Karpas-422 (cell line): Measurements from ENCODE around the gene KEAP1. TPM values are rescaled to one million over a fixed set of nuclear protein-coding genes. Genes with fewer than 3 reads are reported as not detected.
A peak's percentile ranks its signal among the peaks of the same experiment; 100 is the strongest.

Experiments
- DNase-seq: peaks from one replicate; pipeline ENCODE4 v3.0.0-alpha.2; 2015
- H2AFZ ChIP-seq: fragments of 200-600 bp; sonication (generic); 2 replicates; pipeline ENCODE4 v1.6.1; 2014; ENCODE audit warnings: antibody characterized with exemption, low read length, mixed read lengths
- H3K27ac ChIP-seq: fragments of 200-600 bp; sonication (generic); 2 replicates; pipeline ENCODE4 v1.5.1; 2014; ENCODE audit warnings: mild to moderate bottlenecking, low read length, moderate library complexity
- H3K27me3 ChIP-seq: fragments of 200-600 bp; sonication (generic); 2 replicates; pipeline ENCODE4 v1.6.1; 2014; ENCODE audit warnings: low read length, mixed read lengths
- H3K36me3 ChIP-seq: fragments of 200-600 bp; sonication (generic); 2 replicates; pipeline ENCODE4 v1.6.1; 2014; ENCODE audit warnings: low read length, mixed read lengths; ENCODE audit not compliant: insufficient read depth
- H3K4me1 ChIP-seq: fragments of 200-600 bp; sonication (generic); 2 replicates; pipeline ENCODE4 v1.6.1; 2014; ENCODE audit warnings: mild to moderate bottlenecking, low read length, mixed read lengths
- H3K4me2 ChIP-seq: fragments of 200-600 bp; sonication (generic); 2 replicates; pipeline ENCODE4 v1.6.1; 2014; ENCODE audit warnings: low read length, low read depth, mild to moderate bottlenecking; ENCODE audit not compliant: poor library complexity, severe bottlenecking
- H3K4me3 ChIP-seq: fragments of 200-600 bp; sonication (generic); 2 replicates; pipeline ENCODE4 v1.5.1; 2014; ENCODE audit warnings: mild to moderate bottlenecking, antibody characterized with exemption, low read length, mixed read lengths
- H3K79me2 ChIP-seq: fragments of 200-600 bp; sonication (generic); 2 replicates; pipeline ENCODE4 v1.6.1; 2014; ENCODE audit warnings: mild to moderate bottlenecking, low read length, mixed read lengths
- H3K9ac ChIP-seq: fragments of 200-600 bp; sonication (generic); 2 replicates; pipeline ENCODE4 v1.6.0; 2014; ENCODE audit warnings: low read length
- H3K9me2 ChIP-seq: fragments of 200-600 bp; sonication (generic), shearing (Covaris generic); replicated peaks from 2 replicates; pipeline ENCODE4 v1.6.0; 2014; ENCODE audit warnings: mild to moderate bottlenecking, low read length, moderate library complexity; ENCODE audit not compliant: insufficient read depth
- H3K9me3 ChIP-seq: fragments of 300-700, 200-600 bp; sonication (generic); 2 replicates; pipeline ENCODE4 v1.6.1; 2014; ENCODE audit warnings: low read length, mixed read lengths
- H4K20me1 ChIP-seq: fragments of 200-600 bp; sonication (generic); 2 replicates; pipeline ENCODE4 v1.6.1; 2014; ENCODE audit warnings: mild to moderate bottlenecking, antibody characterized with exemption, low read length, low read depth; ENCODE audit not compliant: insufficient read depth
- total RNA-seq: library from RNA; depleted of rRNA; stranded (reverse); fragments of >200 nt; shearing (Covaris generic); gene quantifications from 2 replicates; pipeline ENCODE4 v1.2.3, GENCODE V29; 2014; ENCODE audit warnings: low replicate concordance

KEAP1 gene
- total RNA-seq, 1 experiment from 2014 or later = 25.0 TPM

- H2AFZ ChIP-seq = no peak overlapping the region
- H3K36me3 ChIP-seq = no peaks in the 10 kb centered on the region
- no peaks in the 10 kb centered on the region for H3K9me2 ChIP-seq
- no peak overlapping the region for H3K9ac ChIP-seq
- no peaks in the 10 kb centered on the region for H3K9me3 ChIP-seq
- H3K27me3 ChIP-seq = no peaks in the 10 kb centered on the region
- H3K4me1 ChIP-seq = no peaks in the 10 kb centered on the region
- H3K27ac ChIP-seq = no peak overlapping the region
- peak; percentile 29 for DNase-seq
- no peaks in the 10 kb centered on the region for H4K20me1 ChIP-seq
- H3K4me3 ChIP-seq = no peak overlapping the region
- no peaks in the 10 kb centered on the region for H3K79me2 ChIP-seq
- no peak overlapping the region for H3K4me2 ChIP-seq
Observed at GRCh38 chr19:10518444-10519361, 15.5 kb upstream of the KEAP1 start.

GRCh38 chr19:10517760-10518443 lies 14.7 kb upstream of the KEAP1 start:
- H3K4me2 ChIP-seq = no peak overlapping the region
- H2AFZ ChIP-seq = no peak overlapping the region
- no peaks in the 10 kb centered on the region for H3K79me2 ChIP-seq
- DNase-seq = peak; percentile 47
- no peak overlapping the region for H3K4me3 ChIP-seq
- no peaks in the 10 kb centered on the region for H3K36me3 ChIP-seq
- no peak overlapping the region for H3K9ac ChIP-seq
- H3K27me3 ChIP-seq = no peaks in the 10 kb centered on the region
- no peaks in the 10 kb centered on the region for H3K9me2 ChIP-seq
- no peaks in the 10 kb centered on the region for H3K9me3 ChIP-seq
- no peak overlapping the region for H3K27ac ChIP-seq
- no peaks in the 10 kb centered on the region for H4K20me1 ChIP-seq
- H3K4me1 ChIP-seq = no peaks in the 10 kb centered on the region

- no peaks in the 10 kb centered on the region for H3K79me2 ChIP-seq
- H3K27ac ChIP-seq = no peak within 1 kb of the TSS
- H3K4me1 ChIP-seq = no peaks in the 10 kb centered on the region
- no peak within 1 kb of the TSS for H3K4me2 ChIP-seq
- no peaks in the 10 kb centered on the region for H3K27me3 ChIP-seq
- H4K20me1 ChIP-seq = no peaks in the 10 kb centered on the region
- no peaks in the 10 kb centered on the region for H3K9me2 ChIP-seq
- no peaks in the 10 kb centered on the region for H3K9me3 ChIP-seq
- H3K9ac ChIP-seq = no peak within 1 kb of the TSS
- peak; percentile 22 for DNase-seq
- H3K36me3 ChIP-seq = no peaks in the 10 kb centered on the region
- H3K4me3 ChIP-seq = no peak within 1 kb of the TSS
- H2AFZ ChIP-seq = no peak within 1 kb of the TSS
Observed at GRCh38 chr19:10517361-10517759, 14.2 kb upstream of the KEAP1 start, which contains the start of gene S1PR5. S1PR5 (minus strand) TSS chr19:10517447; CDS start chr19:10515011, 2,436 bp downstream.

- Histone ChIP-seq H3K27ac (no peak overlapping the region), H3K4me1 (no peaks in the 10 kb centered on the region), H3K4me3 (no peak overlapping the region)
Observed at GRCh38 chr19:10516671-10517286, 13.6 kb upstream of the KEAP1 start.

GRCh38 chr19:10516064-10516385 lies 12.9 kb upstream of the KEAP1 start:
- Histone ChIP-seq H3K9me3 (no peaks in the 10 kb centered on the region), H3K36me3 (no peaks in the 10 kb centered on the region), H3K27me3 (no peaks in the 10 kb centered on the region), H4K20me1 (no peaks in the 10 kb centered on the region), H3K4me2 (no peak overlapping the region), H3K4me1 (no peaks in the 10 kb centered on the region), H3K9me2 (no peaks in the 10 kb centered on the region), H3K9ac (no peak overlapping the region), H2AFZ (no peak overlapping the region), H3K4me3 (no peak overlapping the region), H3K27ac (no peak overlapping the region), H3K79me2 (no peaks in the 10 kb centered on the region)
- DNase-seq = no peak

More at GRCh38 chr19:10516671-10517286, 13.6 kb upstream of the KEAP1 start:
- no peaks in the 10 kb centered on the region for H3K27me3 ChIP-seq
- peak; percentile 27 for DNase-seq
- no peaks in the 10 kb centered on the region for H3K9me2 ChIP-seq
- no peak overlapping the region for H3K4me2 ChIP-seq
- H3K9me3 ChIP-seq = no peaks in the 10 kb centered on the region
- no peaks in the 10 kb centered on the region for H4K20me1 ChIP-seq
- H2AFZ ChIP-seq = no peak overlapping the region
- no peaks in the 10 kb centered on the region for H3K36me3 ChIP-seq
- no peak overlapping the region for H3K9ac ChIP-seq
- no peaks in the 10 kb centered on the region for H3K79me2 ChIP-seq

- no peak overlapping the region for H3K27ac ChIP-seq
- H4K20me1 ChIP-seq = no peaks in the 10 kb centered on the region
- H3K9me2 ChIP-seq = no peaks in the 10 kb centered on the region
- no peaks in the 10 kb centered on the region for H3K79me2 ChIP-seq
- H2AFZ ChIP-seq = no peak overlapping the region
- no peaks in the 10 kb centered on the region for H3K36me3 ChIP-seq
- H3K27me3 ChIP-seq = no peaks in the 10 kb centered on the region
- DNase-seq = peak; percentile 1
- no peak overlapping the region for H3K9ac ChIP-seq
- H3K4me3 ChIP-seq = no peak overlapping the region
- H3K4me1 ChIP-seq = peaks cover 3% of the 10 kb centered on the region; the same call in 1 of the 2 replicates
- H3K9me3 ChIP-seq = no peaks in the 10 kb centered on the region
- no peak overlapping the region for H3K4me2 ChIP-seq
Observed at GRCh38 chr19:10514211-10515145, 11.3 kb upstream of the KEAP1 start.

GRCh38 chr19:10513223-10513622 lies 10.1 kb upstream of the KEAP1 start:
- Histone ChIP-seq H3K9ac (no peak overlapping the region), H3K27me3 (no peaks in the 10 kb centered on the region), H3K9me2 (no peaks in the 10 kb centered on the region), H3K9me3 (no peaks in the 10 kb centered on the region), H3K4me3 (no peak overlapping the region), H3K27ac (no peak overlapping the region), H3K4me1 (peaks cover 3% of the 10 kb centered on the region; the same call in 1 of the 2 replicates), H2AFZ (no peak overlapping the region), H4K20me1 (no peaks in the 10 kb centered on the region), H3K36me3 (no peaks in the 10 kb centered on the region), H3K4me2 (no peak overlapping the region), H3K79me2 (no peaks in the 10 kb centered on the region)
- peak; percentile 28 for DNase-seq
